Fibroblast of skin of left biceps (primary cell): ENCODE measurements around the gene NLRC5.
"Not testable (repeated sequence)": the region's sequence is repeated elsewhere in the genome, so short reads cannot be mapped to it uniquely, and the experiment has no call there.

Experiments
- DNase-seq, 2 experiments: peaks; one replicate each; pipeline ENCODE4 v3.0.0-alpha.2; 2013; ENCODE audit warnings: low read depth in 2 of 2

NLRC5 gene

GRCh38 chr16:57070424-57070823, 81.1 kb downstream of the NLRC5 start:
- DNase-seq, result no peak

GRCh38 chr16:57071081-57071732, 81.8 kb downstream of the NLRC5 start:
- not testable (repeated sequence) for DNase-seq

- peak in 1 of 2 experiments; percentile 12 for DNase-seq
Observed at GRCh38 chr16:57071831-57072582, 82.7 kb downstream of the NLRC5 start.

GRCh38 chr16:57072616-57073275, 83.4 kb downstream of the NLRC5 start:
- DNase-seq, result no peak

- DNase-seq, result no peak
Observed at GRCh38 chr16:57077714-57078113, 88.4 kb downstream of the NLRC5 start.

GRCh38 chr16:57081744-57082143, 92.4 kb downstream of the NLRC5 start:
- no peak for DNase-seq

GRCh38 chr16:57082664-57083063, 93.3 kb downstream of the NLRC5 start:
- DNase-seq, result no peak

- no peak for DNase-seq
Observed at GRCh38 chr16:57083485-57084126, 94.2 kb downstream of the NLRC5 start.

GRCh38 chr16:57084257-57084770, 95.0 kb downstream of the NLRC5 start:
- DNase-seq, result peak; percentile 37

GRCh38 chr16:57084996-57085395, 95.6 kb downstream of the NLRC5 start:
- DNase-seq, result no peak

- no peak for DNase-seq
Observed at GRCh38 chr16:57087003-57087402, 97.6 kb downstream of the NLRC5 start.

GRCh38 chr16:57089406-57089805, 100.0 kb downstream of the NLRC5 start:
- no peak for DNase-seq

GRCh38 chr16:57091200-57091974, 102.0 kb downstream of the NLRC5 start:
- no peak for DNase-seq

- no peak for DNase-seq
Observed at GRCh38 chr16:57091975-57092785, 102.8 kb downstream of the NLRC5 start, which contains the start of gene CPNE2. Gene CPNE2 (plus strand): TSS chr16:57092583. CDS start chr16:57110743, 18,160 bp downstream.

GRCh38 chr16:57092786-57093411, 103.5 kb downstream of the NLRC5 start:
- no peak for DNase-seq

GRCh38 chr16:57093666-57094564, 104.6 kb downstream of the NLRC5 start:
- no peak for DNase-seq

- DNase-seq, result no peak
Observed at GRCh38 chr16:57094911-57095310, 105.6 kb downstream of the NLRC5 start.

GRCh38 chr16:57096192-57096591, 106.8 kb downstream of the NLRC5 start:
- DNase-seq, result no peak

GRCh38 chr16:57096793-57097192, 107.4 kb downstream of the NLRC5 start:
- DNase-seq, result no peak
